NCI-H1436 treated with DMSO at 0.1 percent for 48 hours (cell line): Measurements from ENCODE around the gene ADAMTS17.
"Not testable (repeated sequence)": the region's sequence is repeated elsewhere in the genome, so short reads cannot be mapped to it uniquely, and the experiment has no call there.

ENCODE experiments used
- DNase-seq: peaks from one replicate; lab custom pipeline; 2025; lab: John Stamatoyannopoulos, UW

ADAMTS17 gene

DNA sequence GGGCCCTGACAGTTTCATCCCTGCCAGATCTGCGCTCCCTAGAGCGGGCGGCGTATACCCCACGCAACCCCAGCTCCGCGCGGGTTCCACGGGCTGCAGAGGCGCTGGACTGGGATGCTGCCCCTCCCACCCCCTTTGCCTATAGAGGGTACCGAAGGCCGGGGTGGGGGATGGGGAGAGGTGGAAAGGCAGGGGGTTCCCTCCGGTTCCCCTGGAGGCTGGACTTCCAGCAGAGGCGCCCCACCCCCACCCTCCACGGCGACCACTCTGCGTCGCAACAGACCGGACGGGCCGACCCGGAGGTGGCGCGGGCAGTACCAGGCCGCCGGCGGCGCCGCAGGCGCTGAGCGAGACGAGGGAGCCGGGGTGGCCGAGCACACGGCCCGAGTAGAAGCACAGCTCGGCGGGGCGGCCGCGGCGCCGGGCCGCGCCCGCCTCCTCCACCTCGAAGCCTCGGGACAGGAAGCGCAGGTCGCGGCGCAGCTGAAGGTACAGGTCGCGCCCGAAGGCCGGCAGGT lies 995 bp downstream of the ADAMTS17 start:
- DNase-seq, result no peak

DNA sequence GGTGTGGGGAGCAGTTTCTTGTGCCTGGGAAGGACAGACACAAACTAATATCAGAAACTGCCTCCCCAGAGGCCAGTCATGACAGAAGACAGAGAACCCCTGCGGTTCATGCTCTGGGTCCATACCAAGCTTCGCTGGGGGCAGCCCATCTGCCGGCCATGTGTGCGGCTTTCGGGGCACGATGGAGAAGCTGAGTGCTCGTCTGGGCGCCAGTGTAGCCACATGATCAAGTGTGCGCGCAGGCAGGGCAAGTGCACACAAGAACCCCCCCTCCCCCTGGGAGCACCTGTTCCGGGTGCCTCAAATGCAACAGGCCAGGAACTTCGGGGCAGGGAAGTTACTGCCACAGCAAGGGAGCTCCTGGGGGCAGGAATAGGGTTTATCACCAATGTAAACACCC lies 1.8 kb downstream of the ADAMTS17 start:
- no peak for DNase-seq

GRCh38 chr15:100339451-100339850 lies 2.3 kb downstream of the ADAMTS17 start:
- DNase-seq, result not testable (repeated sequence)

DNA sequence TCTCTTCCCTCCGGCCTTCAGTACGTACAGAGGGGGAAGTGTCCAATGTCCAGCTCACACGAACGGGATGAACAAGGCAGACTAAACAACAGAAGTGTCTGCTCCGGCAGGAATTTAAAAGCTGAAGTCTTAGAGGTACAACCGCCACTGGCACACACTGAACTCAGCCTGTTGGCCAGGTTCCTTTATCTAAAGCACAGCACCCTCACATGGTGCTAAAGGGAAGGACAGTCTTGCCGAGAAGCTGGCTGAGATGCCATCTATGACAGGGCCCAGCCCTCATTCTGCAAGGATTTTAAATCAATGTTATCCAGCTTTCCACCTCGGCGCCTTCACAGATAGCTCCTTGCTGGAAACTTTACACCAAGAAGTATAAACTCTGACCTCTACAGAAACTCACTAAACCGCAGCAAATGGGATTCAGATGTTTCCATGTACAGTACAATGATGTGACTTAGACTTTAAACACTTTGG lies 2.8 kb downstream of the ADAMTS17 start:
- no peak for DNase-seq

- no peak for DNase-seq
Observed at GRCh38 chr15:100338247-100338646, 3.5 kb downstream of the ADAMTS17 start.

DNA sequence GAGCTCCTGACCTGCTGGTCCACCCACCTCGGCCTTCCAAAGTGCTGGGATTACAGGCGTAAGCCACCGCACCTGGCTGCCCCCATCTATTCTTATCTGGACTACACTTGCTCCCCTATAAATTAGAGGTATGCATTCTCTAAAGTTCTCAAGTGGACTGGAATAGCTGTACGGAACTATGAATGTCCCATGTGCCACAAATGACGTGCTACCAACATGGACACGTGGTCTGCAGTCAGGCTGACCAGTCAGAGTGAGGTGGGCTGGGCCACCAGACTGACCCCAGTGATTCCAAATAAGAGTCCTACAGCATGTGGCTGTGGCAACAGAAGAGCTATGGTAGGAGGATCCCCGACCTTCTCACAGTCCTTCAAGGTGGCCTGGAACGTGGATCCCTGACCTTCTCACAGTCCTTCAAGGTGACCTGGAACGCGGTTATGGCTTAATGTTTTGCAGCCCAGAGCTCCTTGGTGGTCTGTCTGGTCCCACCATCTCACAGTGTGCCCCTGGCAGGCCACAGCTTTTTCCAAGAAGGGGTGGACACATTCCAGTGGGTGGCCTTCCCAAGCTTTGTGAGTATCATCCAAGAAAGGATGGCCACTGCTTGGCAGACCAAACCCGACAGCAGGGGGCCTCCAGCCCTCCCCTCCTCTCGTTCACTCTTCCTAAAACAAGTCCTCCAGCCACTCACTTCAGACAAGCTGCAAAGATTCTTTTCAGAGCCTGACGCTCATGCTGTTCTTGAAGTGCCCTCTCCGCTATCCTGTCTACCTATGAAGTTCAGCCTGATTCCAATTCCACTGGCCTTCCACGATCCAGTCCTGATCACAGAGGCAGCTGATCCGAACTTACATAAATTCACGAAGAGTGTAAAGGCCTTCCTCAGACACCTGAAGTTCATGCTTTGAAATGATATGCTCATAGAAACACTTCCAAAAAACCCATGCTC lies 4.4 kb downstream of the ADAMTS17 start:
- no peak for DNase-seq

- DNase-seq, result no peak
Observed at GRCh38 chr15:100336061-100336460, 5.7 kb downstream of the ADAMTS17 start.

DNA sequence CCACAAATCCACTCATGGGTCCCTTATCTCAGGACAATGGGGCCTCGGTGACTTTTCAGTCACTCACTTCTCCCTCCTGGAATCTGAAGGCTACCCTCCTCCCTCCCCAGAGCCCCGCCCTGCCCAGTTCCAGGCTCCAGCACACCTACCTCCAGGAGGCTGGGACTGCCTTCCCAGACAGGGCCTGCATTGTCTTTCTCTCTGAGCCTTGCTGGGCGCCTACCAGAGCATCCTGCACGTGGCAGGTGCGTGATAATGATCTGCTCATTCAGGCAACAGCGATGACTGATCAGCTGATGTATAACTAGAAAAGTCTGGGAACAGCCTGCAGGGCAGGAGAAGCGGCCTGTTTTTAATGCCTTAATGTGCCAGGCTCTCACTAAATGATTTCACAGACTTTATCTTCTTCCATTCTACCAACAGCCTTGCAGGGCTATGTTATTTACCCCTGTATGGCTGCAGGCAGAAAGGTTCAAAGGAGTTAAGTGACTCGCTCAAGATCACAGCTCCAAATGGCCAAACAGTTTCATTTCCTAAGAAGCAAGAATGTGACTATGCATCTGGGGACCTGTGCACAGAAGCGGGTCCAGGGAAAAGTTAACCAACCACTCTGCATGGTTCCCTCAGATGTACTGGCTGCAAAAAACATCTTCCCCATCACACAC lies 6.3 kb downstream of the ADAMTS17 start:
- no peak for DNase-seq

GRCh38 chr15:100334905-100335304 lies 6.9 kb downstream of the ADAMTS17 start:
- no peak for DNase-seq

DNA sequence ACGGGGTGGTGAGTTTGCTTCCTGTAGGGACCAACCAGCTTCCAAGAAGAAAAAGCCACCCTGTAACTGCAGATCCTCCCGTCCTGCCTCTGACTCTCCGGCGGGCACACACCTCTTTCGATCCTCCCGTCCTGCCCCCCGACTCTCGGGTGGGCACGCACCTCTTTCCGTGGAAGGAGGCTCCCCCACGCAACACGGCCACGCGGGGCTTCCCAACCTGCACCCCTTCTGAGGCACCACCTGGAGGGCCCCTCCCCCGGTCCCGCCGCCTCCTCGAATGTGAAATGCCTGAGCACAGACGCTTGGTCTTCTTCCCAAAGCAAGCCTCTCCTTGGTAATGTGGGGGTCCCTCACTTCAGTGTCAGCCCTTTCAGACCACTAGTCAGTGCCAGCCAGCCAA lies 7.3 kb downstream of the ADAMTS17 start:
- no peak for DNase-seq

- no peak for DNase-seq
Observed at GRCh38 chr15:100334015-100334414, 7.8 kb downstream of the ADAMTS17 start.

DNA sequence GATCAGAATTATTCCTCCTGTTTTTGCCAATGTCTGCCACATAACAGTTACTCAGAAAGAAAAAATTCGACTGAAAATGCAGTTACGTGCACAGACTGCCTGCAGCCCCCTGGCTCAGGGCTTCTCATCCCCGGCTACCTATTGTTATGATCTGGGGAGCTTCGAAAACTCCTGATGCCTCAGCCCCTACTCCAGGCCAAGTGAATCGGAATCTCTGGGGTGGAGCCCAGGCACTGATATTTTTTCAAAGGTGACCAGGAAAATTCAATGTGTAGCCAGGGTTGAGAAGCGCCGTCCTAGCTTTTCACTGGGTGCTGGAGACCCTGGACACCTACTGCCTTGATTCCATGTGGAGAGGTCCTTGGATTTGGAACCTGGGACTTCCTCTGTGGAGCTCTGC lies 8.5 kb downstream of the ADAMTS17 start:
- DNase-seq, result no peak

GRCh38 chr15:100332721-100333120 lies 9.1 kb downstream of the ADAMTS17 start:
- no peak for DNase-seq

DNA sequence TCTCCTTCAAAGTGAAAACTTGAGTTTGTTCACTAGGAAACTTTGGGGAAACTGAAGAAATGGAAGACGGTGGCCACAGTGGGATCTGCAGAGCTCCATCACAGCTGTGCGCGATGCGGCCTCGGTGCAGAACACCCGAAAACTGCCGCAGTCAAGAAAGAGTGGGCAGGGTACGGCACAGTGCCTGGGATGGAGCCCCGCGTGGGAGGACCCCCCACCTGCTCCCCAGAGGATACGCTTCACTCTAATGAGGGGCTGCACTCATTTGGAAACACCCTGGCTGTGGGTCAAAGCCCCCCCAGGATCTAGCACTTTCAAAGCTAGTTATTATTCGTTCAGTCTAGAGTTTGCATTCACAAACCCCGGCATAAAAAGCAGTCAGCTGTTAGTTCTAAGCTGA lies 9.5 kb downstream of the ADAMTS17 start:
- DNase-seq, result no peak

DNA sequence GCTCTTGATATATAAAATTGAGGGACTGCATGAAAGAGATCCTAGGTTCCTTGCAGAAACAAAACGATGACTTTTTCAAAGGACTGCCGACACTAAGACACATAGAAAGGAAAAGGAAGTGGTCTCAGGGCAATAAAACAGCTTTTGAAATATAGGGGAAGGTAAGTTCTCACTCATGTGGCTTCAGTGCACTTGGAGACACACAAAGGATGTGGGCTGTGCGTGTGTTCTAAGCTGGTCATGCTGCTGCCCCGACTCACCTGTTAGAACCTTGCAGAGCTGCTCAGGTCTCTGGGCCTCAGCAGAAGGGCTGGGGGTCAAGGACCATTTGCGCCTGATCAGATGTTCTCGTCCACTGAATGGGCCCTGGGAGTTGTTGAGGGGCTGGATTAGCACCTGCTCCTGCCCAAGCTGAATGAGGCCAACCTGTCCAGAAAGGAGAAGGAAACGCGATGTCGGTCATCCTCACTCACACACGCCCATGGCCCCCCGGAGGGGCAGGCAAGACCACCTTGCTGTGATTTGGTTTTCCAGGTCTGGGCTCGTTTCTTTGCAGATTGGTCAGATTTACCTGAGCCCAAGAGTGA lies 11.1 kb downstream of the ADAMTS17 start:
- no peak for DNase-seq

- no peak for DNase-seq
Observed at GRCh38 chr15:100330221-100330620, 11.6 kb downstream of the ADAMTS17 start.

DNA sequence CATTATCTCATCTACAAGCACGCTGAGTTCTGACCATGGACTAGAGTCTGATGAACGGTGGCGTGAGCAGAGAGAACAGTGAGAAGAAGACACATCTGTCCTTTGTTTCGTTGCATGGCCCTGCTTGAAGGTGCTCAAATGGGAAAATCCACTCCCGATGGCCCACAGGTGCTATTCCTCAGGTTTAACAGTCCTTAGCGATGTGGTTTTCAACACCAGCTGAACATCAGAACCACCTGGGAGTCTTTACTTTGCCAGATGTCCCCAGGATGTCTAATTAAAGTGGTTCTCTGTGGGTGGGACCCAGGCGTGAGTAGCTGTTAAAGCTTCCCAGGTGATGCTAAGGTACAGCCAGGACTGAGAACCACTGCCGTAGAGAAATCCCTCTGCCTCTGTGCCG lies 13.0 kb downstream of the ADAMTS17 start:
- no peak for DNase-seq

- DNase-seq, result no peak
Observed at GRCh38 chr15:100318880-100319279, 22.9 kb downstream of the ADAMTS17 start.

GRCh38 chr15:100314809-100315400 lies 26.9 kb downstream of the ADAMTS17 start:
- DNase-seq, result no peak

DNA sequence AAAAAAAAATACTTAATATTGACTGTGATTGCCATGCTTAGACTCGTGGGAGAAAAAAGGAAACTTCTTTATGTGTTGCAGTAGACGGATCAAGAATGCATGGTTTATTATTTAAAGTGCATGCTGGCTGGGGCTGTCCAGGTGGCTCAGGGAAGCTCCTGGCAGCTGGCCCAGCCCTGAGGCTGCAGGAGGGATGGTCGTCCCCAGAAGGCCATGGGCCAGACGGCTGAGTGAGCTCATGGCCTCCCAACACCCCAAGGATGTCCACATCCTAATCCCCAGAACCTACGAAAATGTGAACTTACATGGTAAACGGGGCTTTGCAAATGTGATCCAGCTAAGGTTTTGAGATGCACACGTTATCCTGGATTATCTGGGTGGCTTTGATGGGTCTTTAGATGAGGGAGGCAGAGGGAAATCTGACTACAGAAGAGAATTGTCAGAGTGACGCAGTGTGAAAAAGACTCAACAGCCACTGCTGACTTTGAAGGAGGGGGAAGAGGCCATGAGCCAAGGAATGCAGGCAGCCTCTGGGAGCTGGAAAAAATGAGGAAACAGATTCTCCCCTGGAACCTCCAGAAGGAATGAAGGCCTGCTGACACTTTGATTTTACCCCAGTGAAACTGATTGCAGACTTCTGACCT lies 29.8 kb downstream of the ADAMTS17 start:
- no peak for DNase-seq

- DNase-seq, result no peak
Observed at GRCh38 chr15:100311154-100311625, 30.6 kb downstream of the ADAMTS17 start.
